Activated CD4-positive, alpha-beta memory T cell treated with anti-CD3 and anti-CD28 coated beads, Interleukin-2, amount 10 ng/mL, durations not matched to agents 7 days and 5 days (primary cell): ENCODE results near the gene ZC3H7A. TPM values are rescaled to one million over a fixed set of nuclear protein-coding genes. Genes with fewer than 3 reads are reported as not detected.

ENCODE experiments used
- CTCF ChIA-PET: fragments of 350-600 bp; sonication (Branson Sonifier 250); formaldehyde crosslinking; loops from one replicate; lab custom pipeline; 2021; ENCODE audit warnings: antibody characterized with exemption, inconsistent platforms; lab: Charles Lee
- POLR2A ChIA-PET: fragments of 350-600 bp; sonication (Branson Sonifier 250); formaldehyde crosslinking; loops from one replicate; lab custom pipeline; 2021; ENCODE audit warnings: antibody characterized with exemption; lab: Charles Lee
- DNase-seq: peaks from one replicate; pipeline ENCODE4 v3.0.0-alpha.2; 2020
- H3K27ac Mint-ChIP-seq: one replicate; pipeline ENCODE4 v1.8.0; 2021; ENCODE audit warnings: mild to moderate bottlenecking, mixed read lengths
- H3K27me3 Mint-ChIP-seq: one replicate; pipeline ENCODE4 v1.8.0; 2021; ENCODE audit warnings: mixed read lengths
- H3K36me3 Mint-ChIP-seq: one replicate; pipeline ENCODE4 v1.8.0; 2021; ENCODE audit warnings: low read depth, mixed read lengths
- H3K4me1 Mint-ChIP-seq: one replicate; pipeline ENCODE4 v1.8.0; 2021; ENCODE audit warnings: mixed read lengths
- H3K4me3 Mint-ChIP-seq: one replicate; pipeline ENCODE4 v1.8.0; 2021; ENCODE audit warnings: mild to moderate bottlenecking, mixed read lengths
- H3K9me3 Mint-ChIP-seq: one replicate; pipeline ENCODE4 v1.8.0; 2021; ENCODE audit warnings: mixed read lengths
- total RNA-seq, 2 experiments: library from RNA; stranded (reverse); gene quantifications; one replicate each; pipeline ENCODE4 v1.2.3, GENCODE V29; 2021

Gene ZC3H7A
- total RNA-seq, 2 experiments from 2014 or later, result 68.9 to 70.9 TPM

DNA sequence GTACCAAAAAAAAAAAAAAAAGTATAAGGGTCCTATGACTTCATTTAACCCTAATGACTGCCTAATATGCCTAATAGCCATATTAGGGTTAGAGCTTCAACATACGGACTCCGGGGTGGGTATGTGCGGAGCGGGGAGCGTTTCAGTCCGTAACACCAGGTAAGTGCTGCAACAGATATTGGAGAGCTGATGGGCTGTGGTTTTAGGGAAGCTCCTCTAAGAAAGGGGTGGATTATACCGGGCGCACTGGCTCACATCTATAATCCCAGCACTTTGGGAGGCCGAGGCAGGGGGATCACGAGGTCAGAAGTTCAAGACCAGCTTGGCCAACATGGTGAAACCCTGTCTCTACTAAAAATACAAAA lies 1.9 kb upstream of the ZC3H7A start:
- ChIA-PET POLR2A (interaction anchor here (1.0 to 6.2 kb wide), 7 partner anchors 11 to 264 kb away, joined by 4 to 165 read pairs (median 16); partner anchors contain the start of genes RSL1D1 and TXNDC11), CTCF (interaction anchor here (1.0 to 4.6 kb wide), 6 partner anchors 9 to 269 kb away, joined by 4 to 52 read pairs (median 11); partner anchors contain the start of gene TXNDC11)
- peaks cover 53% of the 10 kb centered on the region for H3K4me1 Mint-ChIP-seq
- H3K9me3 Mint-ChIP-seq, result no peaks in the 10 kb centered on the region
- no peak for DNase-seq
- peaks cover 28% of the 10 kb centered on the region for H3K36me3 Mint-ChIP-seq
- no peaks in the 10 kb centered on the region for H3K27me3 Mint-ChIP-seq
- peak overlapping the region; percentile 88 for H3K27ac Mint-ChIP-seq
- peak overlapping the region; percentile 97 for H3K4me3 Mint-ChIP-seq

DNA sequence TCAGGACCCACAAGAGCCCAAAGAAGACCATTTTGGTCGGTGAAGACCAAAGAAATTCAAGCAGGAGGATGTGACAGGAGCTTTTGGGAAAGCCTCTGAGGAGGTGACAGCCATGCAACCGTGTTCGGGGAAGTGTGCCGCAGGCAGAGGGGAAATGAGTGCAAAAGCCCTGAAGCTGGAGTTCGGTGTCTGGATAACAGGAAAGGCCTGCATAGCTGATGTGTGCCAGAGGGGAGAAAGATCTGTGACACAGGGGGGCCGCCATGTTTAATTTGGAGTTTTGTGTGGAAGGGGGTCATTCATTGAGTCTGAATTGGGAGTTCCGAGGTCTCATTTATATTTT lies 870 bp upstream of the ZC3H7A start:
- no peak for DNase-seq
- H3K27ac Mint-ChIP-seq, result peak overlapping the region; percentile 88
- H3K36me3 Mint-ChIP-seq, result peaks cover 32% of the 10 kb centered on the region
- H3K4me1 Mint-ChIP-seq, result peaks cover 61% of the 10 kb centered on the region
- H3K27me3 Mint-ChIP-seq, result no peaks in the 10 kb centered on the region
- POLR2A ChIA-PET, result interaction anchor here (0.5 to 6.2 kb wide), 29 partner anchors 9 to 921 kb away, joined by 3 to 165 read pairs (median 4); partner anchors contain the start of genes CIITA, CLEC16A, GSPT1 and LITAF
- CTCF ChIA-PET, result interaction anchor here (0.6 to 4.6 kb wide), 20 partner anchors 9 to 418 kb away, joined by 3 to 52 read pairs (median 4); partner anchors contain the start of genes RSL1D1 and TXNDC11
- no peaks in the 10 kb centered on the region for H3K9me3 Mint-ChIP-seq
- H3K4me3 Mint-ChIP-seq, result peak overlapping the region; percentile 97

DNA sequence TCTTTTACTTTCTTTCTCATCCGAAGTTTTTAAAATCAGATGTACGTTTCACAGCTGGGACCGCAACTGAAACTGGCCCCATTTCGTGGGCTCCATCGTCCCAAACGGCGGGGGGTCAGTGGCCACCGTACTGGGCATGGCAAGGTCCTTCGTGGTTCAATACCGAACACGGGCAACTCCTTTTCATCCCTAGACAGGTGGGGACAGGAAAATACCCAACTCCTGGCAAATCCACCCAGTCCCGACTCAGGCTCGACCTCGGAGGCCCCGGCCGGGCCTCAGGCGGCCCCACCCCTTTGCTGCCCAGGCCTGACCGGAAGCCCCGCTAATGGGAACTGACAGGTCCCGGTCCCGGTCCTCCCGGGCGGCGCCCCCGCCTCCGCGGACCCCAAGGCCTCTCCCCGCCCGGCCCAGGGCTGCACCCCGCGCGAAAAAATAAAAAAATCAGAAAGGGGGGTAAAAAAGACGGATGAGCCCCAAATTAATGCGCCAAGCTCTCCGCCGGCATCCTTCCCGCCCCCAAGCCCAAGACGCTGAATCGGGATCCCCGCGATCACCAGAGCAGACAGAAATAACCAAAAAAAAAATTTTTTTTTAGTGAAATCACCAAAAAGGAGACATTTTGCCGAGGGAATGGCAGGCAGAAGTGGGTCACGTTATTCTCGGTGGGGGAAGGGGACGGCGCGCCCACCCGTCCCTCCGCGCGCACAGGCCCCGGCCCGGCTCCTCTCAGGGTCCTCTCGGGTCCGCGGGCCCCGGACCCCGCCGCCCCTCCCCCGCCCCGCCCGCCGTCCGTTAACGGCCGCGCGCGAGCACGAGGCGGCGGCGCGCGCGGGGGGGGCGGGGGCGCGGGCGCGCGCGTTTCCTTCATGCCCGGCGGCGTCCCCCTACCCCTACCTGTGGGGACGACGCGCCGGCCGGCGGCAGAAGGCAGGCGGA lies 562 bp downstream of the ZC3H7A start:
- POLR2A ChIA-PET, result interaction anchor here (0.6 to 6.2 kb wide), 27 partner anchors 10 to 920 kb away, joined by 3 to 165 read pairs (median 5); partner anchors contain the start of genes CIITA, CLEC16A, GSPT1 and LITAF
- Mint-ChIP-seq H3K36me3 (peaks cover 36% of the 10 kb centered on the region), H3K4me3 (peak overlapping the region; percentile 82), H3K9me3 (no peaks in the 10 kb centered on the region), H3K27me3 (no peaks in the 10 kb centered on the region), H3K4me1 (peaks cover 71% of the 10 kb centered on the region), H3K27ac (peak overlapping the region; percentile 89)
- CTCF ChIA-PET, result interaction anchor here (0.7 to 4.6 kb wide), 24 partner anchors 11 to 833 kb away, joined by 3 to 52 read pairs (median 4); partner anchors contain the start of genes RSL1D1 and TXNDC11
- peak; percentile 42 for DNase-seq

DNA sequence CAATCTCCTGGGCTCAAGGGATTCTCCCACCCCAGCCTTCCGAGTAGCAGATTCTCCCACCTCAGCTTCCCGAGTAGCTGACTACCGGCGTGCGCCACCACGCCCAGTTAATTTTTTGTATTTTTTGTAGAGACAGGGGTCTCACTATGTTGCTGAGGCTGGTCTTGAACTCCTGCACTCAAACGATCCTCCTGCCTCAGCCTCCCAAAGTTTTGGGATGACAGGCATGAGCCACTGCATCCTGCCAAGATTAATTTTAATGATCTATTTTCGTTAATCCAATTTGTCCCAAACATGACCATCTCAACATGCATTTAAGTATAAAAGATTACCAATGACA lies 1.2 kb downstream of the ZC3H7A start:
- POLR2A ChIA-PET, result interaction anchor here (0.6 to 6.2 kb wide), 8 partner anchors 13 to 849 kb away, joined by 3 to 165 read pairs (median 10); partner anchors contain the start of genes GSPT1, RSL1D1 and TXNDC11

DNA sequence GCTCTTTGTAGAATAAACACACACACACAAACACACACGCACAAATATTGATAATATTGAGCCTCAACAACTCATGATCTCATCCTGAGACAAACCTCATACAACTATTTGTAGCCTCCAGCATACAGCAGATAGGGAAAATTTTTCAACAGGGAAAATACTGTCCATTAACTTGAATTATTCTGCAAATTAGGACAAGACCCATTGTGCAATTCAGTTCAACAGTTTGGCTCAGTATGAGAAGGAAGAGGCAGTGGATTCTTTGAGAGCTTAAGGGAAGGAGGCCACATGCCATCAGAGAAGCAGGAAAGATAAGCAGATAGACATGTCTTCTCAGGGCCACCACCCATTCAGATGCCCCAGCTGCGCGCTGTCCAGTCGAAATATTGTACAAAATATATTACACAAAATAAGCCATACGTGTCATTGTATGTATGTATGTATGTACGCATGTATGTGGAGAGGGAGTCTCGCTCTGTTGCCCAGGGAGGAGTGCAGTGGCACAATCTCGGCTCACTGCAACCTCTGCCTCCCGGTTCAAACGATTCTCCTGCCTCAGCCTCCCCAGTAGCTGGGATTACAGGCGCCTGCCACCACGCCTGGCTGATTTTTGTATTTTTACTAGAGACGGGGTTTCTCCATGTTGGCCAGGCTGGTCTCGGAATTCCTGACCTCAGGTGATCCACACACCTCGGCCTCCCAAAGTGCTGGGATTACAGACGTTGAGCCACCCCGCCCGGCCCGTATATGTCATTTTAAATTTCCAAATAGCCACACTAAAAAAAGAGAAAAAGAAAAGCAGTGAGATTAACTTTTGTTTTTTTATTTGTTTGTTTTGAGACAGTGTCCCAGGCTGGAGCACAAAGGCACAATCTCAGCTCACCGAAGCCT lies 1.8 kb downstream of the ZC3H7A start:
- DNase-seq, result no peak
- Mint-ChIP-seq H3K4me3 (peak overlapping the region; percentile 82), H3K27me3 (no peaks in the 10 kb centered on the region), H3K4me1 (peaks cover 77% of the 10 kb centered on the region), H3K9me3 (no peaks in the 10 kb centered on the region), H3K27ac (peak overlapping the region; percentile 89), H3K36me3 (peaks cover 38% of the 10 kb centered on the region)
- CTCF ChIA-PET, result interaction anchor here (1.9 to 4.6 kb wide), 3 partner anchors 9 to 272 kb away, joined by 4 to 52 read pairs (median 12); no protein-coding TSS in a partner anchor
- POLR2A ChIA-PET, result interaction anchor here (1.8 to 6.2 kb wide), 3 partner anchors 12 to 53 kb away, joined by 5 to 165 read pairs (median 113); partner anchors contain the start of gene TXNDC11

More for the DNA sequence above, 1.2 kb downstream of the ZC3H7A start:
- H3K27me3 Mint-ChIP-seq, result no peaks in the 10 kb centered on the region
- H3K36me3 Mint-ChIP-seq, result peaks cover 36% of the 10 kb centered on the region
- H3K9me3 Mint-ChIP-seq, result no peaks in the 10 kb centered on the region
- no peak for DNase-seq
- peak overlapping the region; percentile 89 for H3K27ac Mint-ChIP-seq
- CTCF ChIA-PET, result interaction anchor here (1.4 to 4.6 kb wide), 5 partner anchors 10 to 832 kb away, joined by 4 to 52 read pairs (median 12); partner anchors contain the start of gene TXNDC11
- peaks cover 77% of the 10 kb centered on the region for H3K4me1 Mint-ChIP-seq
- H3K4me3 Mint-ChIP-seq, result peak overlapping the region; percentile 82

DNA sequence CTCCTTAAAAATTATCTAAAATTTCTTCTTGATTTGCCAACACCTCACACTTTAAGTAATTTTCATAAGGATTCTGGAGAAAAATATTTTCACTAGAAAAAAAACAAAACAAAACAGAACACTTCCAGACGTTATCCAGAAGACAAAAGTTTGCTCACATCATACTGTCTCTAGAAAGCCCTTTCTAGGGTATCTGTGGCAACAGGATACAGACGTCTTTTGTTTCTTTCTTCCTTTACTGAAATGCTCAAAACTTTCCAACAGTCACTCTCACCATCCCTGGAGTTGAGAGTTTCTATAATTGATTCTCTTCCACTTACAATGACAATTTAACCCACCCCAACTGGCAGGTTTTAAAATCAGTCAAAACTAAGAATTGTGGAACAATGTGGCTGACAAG lies 2.6 kb downstream of the ZC3H7A start:
- Mint-ChIP-seq H3K27me3 (no peaks in the 10 kb centered on the region), H3K36me3 (peaks cover 41% of the 10 kb centered on the region), H3K9me3 (no peaks in the 10 kb centered on the region), H3K27ac (peak overlapping the region; percentile 89), H3K4me3 (peak overlapping the region; percentile 82), H3K4me1 (peaks cover 72% of the 10 kb centered on the region)
- ChIA-PET POLR2A (interaction anchor here (5.9 to 6.2 kb wide), 2 partner anchors 11 to 52 kb away, joined by 113 to 165 read pairs; partner anchors contain the start of gene TXNDC11), CTCF (interaction anchor here (1.5 to 4.6 kb wide), 3 partner anchors 9 to 52 kb away, joined by 3 to 52 read pairs (median 5); partner anchors contain the start of gene TXNDC11)
- no peak for DNase-seq

DNA sequence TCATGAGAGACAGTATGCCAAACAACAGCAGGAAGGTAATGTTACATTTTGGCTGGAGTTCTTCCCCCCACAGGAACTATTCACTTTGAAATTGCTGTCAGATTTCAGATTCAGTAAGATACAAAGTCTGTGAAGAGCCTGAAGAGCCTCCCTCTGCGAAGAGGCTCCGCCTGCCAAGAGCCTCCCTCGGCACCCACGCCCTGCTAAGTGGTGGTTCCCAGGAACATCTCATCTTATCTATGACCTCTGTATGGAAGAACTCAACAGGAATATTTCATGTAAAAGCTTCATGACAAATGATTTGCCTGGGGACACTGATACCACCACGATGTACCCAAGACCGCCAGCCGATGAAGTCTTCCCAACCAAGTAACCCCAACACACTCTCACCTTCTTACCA lies 3.2 kb downstream of the ZC3H7A start:
- H3K36me3 Mint-ChIP-seq, result peaks cover 41% of the 10 kb centered on the region
- no peaks in the 10 kb centered on the region for H3K9me3 Mint-ChIP-seq
- ChIA-PET CTCF (interaction anchor here (1.5 to 1.6 kb wide), 2 partner anchors 13 to 51 kb away, joined by 3 to 5 read pairs; partner anchors contain the start of gene TXNDC11), POLR2A (interaction anchor here (0.7 to 1.1 kb wide), 2 partner anchors 11 to 52 kb away, joined by 3 read pairs; no protein-coding TSS in a partner anchor)
- H3K4me1 Mint-ChIP-seq, result peaks cover 67% of the 10 kb centered on the region
- H3K4me3 Mint-ChIP-seq, result peak overlapping the region; percentile 38
- peak overlapping the region; percentile 89 for H3K27ac Mint-ChIP-seq
- DNase-seq, result no peak
- H3K27me3 Mint-ChIP-seq, result no peaks in the 10 kb centered on the region

DNA sequence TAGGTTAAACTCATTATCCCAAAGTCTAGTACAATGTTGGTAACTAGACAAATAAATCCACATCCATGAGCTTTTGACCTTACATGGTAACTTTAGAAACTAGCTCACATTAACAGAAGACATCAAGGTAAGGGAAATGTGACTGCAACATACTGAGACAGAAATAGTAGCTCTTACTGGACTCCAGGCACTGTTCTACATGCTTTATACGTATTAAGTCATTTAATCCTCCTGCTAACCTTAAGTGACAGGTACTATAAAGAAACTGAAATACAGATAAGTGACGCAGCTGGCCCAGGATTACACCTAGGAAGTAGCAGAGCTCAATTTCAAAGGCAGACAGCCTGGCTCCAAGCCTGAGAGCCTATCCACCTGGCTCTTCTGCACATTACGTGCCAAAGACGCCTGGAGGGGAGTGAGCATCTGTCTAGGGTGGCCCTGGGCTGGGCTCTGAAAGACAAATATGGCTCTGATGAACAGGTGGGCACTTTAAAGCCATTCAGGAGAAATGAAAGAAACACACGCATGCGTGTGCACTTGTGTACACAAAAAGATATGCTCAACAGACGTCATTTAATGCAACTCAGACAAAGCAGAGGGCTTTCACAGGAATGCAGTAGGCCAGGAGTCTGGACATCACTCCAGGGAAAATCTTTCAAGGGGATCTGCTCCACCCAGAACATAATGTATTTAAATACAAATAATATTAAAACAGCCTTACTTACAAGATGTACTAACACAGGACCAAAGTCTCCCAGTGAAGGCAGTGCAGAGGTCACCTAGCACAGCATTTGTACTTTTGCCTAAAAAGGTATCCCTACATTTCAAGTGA lies 4.4 kb downstream of the ZC3H7A start:
- no peaks in the 10 kb centered on the region for H3K9me3 Mint-ChIP-seq

DNA sequence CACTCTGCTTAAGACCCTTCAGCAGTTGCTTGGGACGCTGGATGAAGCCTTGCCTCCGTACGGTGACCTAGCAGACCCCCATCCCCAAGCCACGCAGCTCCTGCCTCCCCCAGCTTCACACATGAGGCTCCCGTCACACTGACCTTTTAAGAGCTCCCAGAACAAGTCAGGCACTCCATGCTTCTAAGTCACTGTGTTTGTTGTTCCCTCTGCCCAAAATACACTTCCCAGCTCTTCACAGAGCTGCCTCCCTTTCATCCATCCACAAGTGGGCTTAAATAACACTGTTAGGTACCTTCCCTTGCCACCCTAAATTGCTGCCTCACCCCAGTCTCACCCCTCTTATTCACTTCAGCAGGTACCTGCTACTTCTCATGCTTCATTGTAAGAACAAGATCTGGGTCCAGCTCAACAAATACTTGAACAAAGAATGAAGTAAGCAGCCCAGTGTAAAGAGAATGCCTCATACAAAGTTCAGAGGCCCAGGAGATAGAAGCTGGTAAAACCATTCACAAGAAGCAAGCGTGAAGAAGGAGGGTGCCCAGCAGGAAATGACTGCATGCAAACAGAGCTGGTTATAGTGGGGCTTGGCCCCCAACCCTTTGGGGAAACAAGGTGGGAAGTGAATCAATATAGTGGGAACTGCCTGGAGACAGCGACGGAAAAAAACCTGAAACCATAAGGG lies 5.8 kb downstream of the ZC3H7A start:
- H3K9me3 Mint-ChIP-seq, result no peaks in the 10 kb centered on the region
- H3K4me1 Mint-ChIP-seq, result peaks cover 76% of the 10 kb centered on the region
- CTCF ChIA-PET, result interaction anchor here (0.7 kb wide), 1 partner anchor 112 kb away, joined by 4 read pairs; no protein-coding TSS in a partner anchor
- no peak for DNase-seq
- no peak overlapping the region for H3K4me3 Mint-ChIP-seq
- H3K27ac Mint-ChIP-seq, result peak overlapping the region; percentile 23
- POLR2A ChIA-PET, result interaction anchor here (0.9 to 2.3 kb wide), 3 partner anchors 9 to 49 kb away, joined by 3 to 10 read pairs (median 8); partner anchors contain the start of gene TXNDC11
- H3K27me3 Mint-ChIP-seq, result no peaks in the 10 kb centered on the region
- peaks cover 43% of the 10 kb centered on the region for H3K36me3 Mint-ChIP-seq

More for the DNA sequence above, 4.4 kb downstream of the ZC3H7A start:
- POLR2A ChIA-PET, result interaction anchor here (0.7 to 2.3 kb wide), 4 partner anchors 10 to 51 kb away, joined by 3 to 10 read pairs (median 6); partner anchors contain the start of gene TXNDC11
- H3K27ac Mint-ChIP-seq, result no peak overlapping the region
- DNase-seq, result no peak
- CTCF ChIA-PET, result interaction anchor here (0.6 to 1.6 kb wide), 4 partner anchors 8 to 1270 kb away, joined by 3 to 5 read pairs (median 3); partner anchors contain the start of gene TXNDC11
- H3K27me3 Mint-ChIP-seq, result no peaks in the 10 kb centered on the region
- no peak overlapping the region for H3K4me3 Mint-ChIP-seq
- peaks cover 40% of the 10 kb centered on the region for H3K36me3 Mint-ChIP-seq
- peaks cover 64% of the 10 kb centered on the region for H3K4me1 Mint-ChIP-seq

DNA sequence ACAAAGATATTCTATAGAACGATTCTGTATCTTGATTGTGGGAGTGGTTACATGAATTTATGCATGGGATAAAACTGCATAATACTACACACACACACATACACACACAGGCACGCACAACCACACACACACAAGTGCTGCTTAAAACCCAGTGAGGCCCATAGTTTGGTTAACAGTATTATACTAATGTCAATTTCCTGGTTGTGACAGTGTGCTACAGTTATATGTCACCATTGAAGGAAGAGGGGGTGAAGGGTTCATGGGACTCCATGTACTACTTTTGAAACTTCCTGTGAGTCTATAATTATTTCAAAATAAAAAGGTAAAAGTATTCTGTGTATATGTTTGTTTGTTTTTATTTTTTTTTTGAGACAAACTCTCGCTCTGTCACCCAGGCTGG lies 8.1 kb downstream of the ZC3H7A start:
- peak overlapping the region; percentile 45 for H3K27ac Mint-ChIP-seq
- H3K36me3 Mint-ChIP-seq, result peaks cover 20% of the 10 kb centered on the region
- ChIA-PET POLR2A (no interaction called here), CTCF (no interaction called here)
- no peak overlapping the region for H3K4me3 Mint-ChIP-seq
- DNase-seq, result peak; percentile 15
- peaks cover 68% of the 10 kb centered on the region for H3K4me1 Mint-ChIP-seq
- no peaks in the 10 kb centered on the region for H3K9me3 Mint-ChIP-seq
- no peaks in the 10 kb centered on the region for H3K27me3 Mint-ChIP-seq
